HepG2 (cell line): ENCODE measurements around the gene LRRFIP2. TPM values are rescaled to one million over a fixed set of nuclear protein-coding genes. Genes with fewer than 3 reads are reported as not detected.

Experiments used
- ATAC-seq: fragments of 200-7000 bp; cut with Tn5 transposase; 3 replicates; pipeline ENCODE4 v1.9.1; 2020; ENCODE audit warnings: mild to moderate bottlenecking, moderate library complexity
- BruUV-seq: library from RNA; stranded (reverse); fragments of 400-500 nt; replicated peaks from 2 replicates; lab custom pipeline; 2021; lab: Mats Ljungman, UMichigan
- CTCF ChIA-PET: fragments of 300-600 bp; formaldehyde crosslinking; extraction: SDS; loops from one replicate; lab custom pipeline; 2021; ENCODE audit warnings: low total read pairs, inconsistent platforms, low intra/inter-chr PET ratio; lab: Yijun Ruan, JAX
- POLR2A ChIA-PET: fragments of 350-600 bp; sonication (Branson Sonifier 250); formaldehyde crosslinking; loops from one replicate; lab custom pipeline; 2020; ENCODE audit warnings: antibody characterized with exemption, inconsistent platforms; lab: Yijun Ruan, JAX
- DNase-seq: peaks from one replicate; pipeline ENCODE4 v3.0.0-alpha.2; 2015; ENCODE audit warnings: low spot score
- FAIRE-seq: peaks from 3 replicates; lab custom pipeline; 2011; peaks lifted over from hg19 to GRCh38; lab: Jason Lieb, UNC
- H2AFZ ChIP-seq: one replicate; pipeline ENCODE4 v1.6.1; 2011; ENCODE audit warnings: low read length, inconsistent platforms
- H3K27ac ChIP-seq: fragments of 300-600 bp; 3 replicates; pipeline ENCODE4 v1.8.0; 2011; ENCODE audit warnings: mixed run types, mild to moderate bottlenecking, mixed read lengths, low read length, inconsistent platforms; ENCODE audit not compliant: insufficient read depth; ENCODE audit errors: extremely low read length
- H3K27me3 ChIP-seq, 2 experiments: fragments of 200-600 bp in 1 of 2; 2 replicates in 1 of 2; 3 replicates in 1 of 2; pipeline versions ENCODE4 v1.6.0 to v1.8.0; 2011; ENCODE audit warnings: low read length in 2 of 2, mild to moderate bottlenecking in 2 of 2, moderate library complexity in 2 of 2, inconsistent platforms in 1 of 2; ENCODE audit not compliant: insufficient read depth in 2 of 2, control insufficient read depth in 1 of 2
- H3K36me3 ChIP-seq, 2 experiments: fragments of 200-600 bp in 1 of 2; replicated peaks in 1 of 2; 2 replicates in 1 of 2; 3 replicates in 1 of 2; pipeline versions ENCODE4 v1.5.1 to v1.8.0; 2011; ENCODE audit warnings: low read length in 2 of 2, inconsistent platforms in 1 of 2; ENCODE audit not compliant: insufficient read depth in 2 of 2, control insufficient read depth in 1 of 2
- H3K4me1 ChIP-seq: 2 replicates; pipeline ENCODE4 v1.5.1; 2012; ENCODE audit warnings: low read length, inconsistent platforms; ENCODE audit not compliant: insufficient read depth
- H3K4me2 ChIP-seq: 2 replicates; pipeline ENCODE4 v1.6.0; 2011; ENCODE audit warnings: low read depth, low read length, inconsistent platforms
- H3K4me3 ChIP-seq, 3 experiments: fragments of 200-600 bp in 1 of 3; sonication (generic), shearing (Covaris generic) in 1 of 3; replicated peaks in 1 of 3; 2 replicates each; pipeline ENCODE4 v1.5.1; 2011 to 2016; ENCODE audit warnings: low read length in 3 of 3, inconsistent platforms in 2 of 3, low read depth in 2 of 3, mild to moderate bottlenecking in 2 of 3, control low read depth in 1 of 3, mixed read lengths in 1 of 3; ENCODE audit not compliant: insufficient read depth in 1 of 3
- H3K79me2 ChIP-seq: one replicate; pipeline ENCODE4 v1.6.1; 2011; ENCODE audit warnings: low read length, inconsistent platforms; ENCODE audit not compliant: insufficient read depth
- H3K9ac ChIP-seq: 2 replicates; pipeline ENCODE4 v1.6.0; 2011; ENCODE audit warnings: mild to moderate bottlenecking, low read depth, low read length, inconsistent platforms; ENCODE audit not compliant: insufficient read depth
- H3K9me3 ChIP-seq: 2 replicates; pipeline ENCODE4 v1.5.1; 2012; ENCODE audit warnings: mild to moderate bottlenecking, low read length
- H4K20me1 ChIP-seq: 2 replicates; pipeline ENCODE4 v1.6.0; 2011; ENCODE audit warnings: inconsistent platforms, mild to moderate bottlenecking, low read length, moderate library complexity; ENCODE audit not compliant: insufficient read depth
- CEBPB ChIP-seq: IDR thresholded peaks from 2 replicates; pipeline ENCODE4 v1.6.1; 2011; ENCODE audit warnings: low read depth, low read length, improper control_type of control experiment, borderline replicate concordance
- CEBPG ChIP-seq: IDR thresholded peaks from 2 replicates; pipeline ENCODE4 v1.6.1; 2016
- ELF3 ChIP-seq: IDR thresholded peaks from 2 replicates; pipeline ENCODE4 v1.6.1; 2016; ENCODE audit warnings: missing genetic modification reagents, missing compliant biosample characterization
- USF2 ChIP-seq, 2 experiments: sonication (generic) in 1 of 2; formaldehyde crosslinking in 1 of 2; IDR thresholded peaks; 2 replicates each; pipeline versions ENCODE4 v1.5.1 to v1.6.1; 2011 to 2020; ENCODE audit warnings: borderline replicate concordance in 1 of 2, low read depth in 1 of 2, low read length in 1 of 2, mild to moderate bottlenecking in 1 of 2, missing genetic modification reagents in 1 of 2, moderate library complexity in 1 of 2
- ZNF510 ChIP-seq: sonication (generic); formaldehyde crosslinking; IDR thresholded peaks from 2 replicates; pipeline ENCODE4 v1.4.0; 2020; ENCODE audit warnings: low read depth, mild to moderate bottlenecking, missing genetic modification reagents
- ZNF605 ChIP-seq: sonication (generic); formaldehyde crosslinking; IDR thresholded peaks from 2 replicates; pipeline ENCODE4 v1.8.0; 2022; ENCODE audit warnings: mild to moderate bottlenecking, missing genetic modification reagents
- WGBS: methylation state at CpG from one replicate; pipeline ENCODE4 v1.1.6; 2017; ENCODE audit warnings: low lambda C conversion rate; 5-methylcytosine and 5-hydroxymethylcytosine counted together
- in situ Hi-C: cut with HindIII; loops from 2 replicates; pipeline ENCODE4 v1.10.0; 2017; ENCODE audit warnings: low pct_unique_long_range_greater_than_20kb; ENCODE audit not compliant: extremely low pct_ligation_motif_present
- intact Hi-C: fragments of 100-400 bp; cut with micrococcal nuclease; formaldehyde crosslinking; loops from one replicate; pipeline ENCODE4 v1.10.0; 2022; ENCODE audit not compliant: unreplicated experiment
- polyA plus RNA-seq, 8 experiments: library from polyadenylated mRNA; depleted of rRNA in 3 of 8; stranded (reverse) in 7 of 8; unstranded in 1 of 8; fragments of >200 nt; fragmentation: Illumina TruSeq in 4 of 8; extraction: Trizol in 4 of 8; gene quantifications; 2 replicates each; pipeline versions ENCODE4 v1.2.1 to v1.2.3, GENCODE V29; 2011 to 2016; ENCODE audit warnings: low read depth in 4 of 8, missing spikeins in 1 of 8, mixed read lengths in 1 of 8; ENCODE audit not compliant: insufficient read depth in 1 of 8
- total RNA-seq, 5 experiments: library from RNA; depleted of rRNA; stranded (reverse); fragments of >200 nt; fragmentation: Illumina TruSeq; extraction: Trizol; gene quantifications; 2 replicates each; pipeline ENCODE4 v1.2.3, GENCODE V29; 2016; ENCODE audit warnings: low read depth in 1 of 5

Gene LRRFIP2
- total and polyA plus RNA-seq, 2 of the 13 experiments (the other 11 are each of a cell fraction or from before 2014, with no cell fraction given): 13.5 to 32.2 TPM

- no peak overlapping the region for H3K4me2 ChIP-seq
- intact Hi-C loops (loop anchor here (1.0 to 5.0 kb wide), 2 partner anchors 188 to 233 kb away; no protein-coding TSS in a partner anchor), in situ Hi-C loops (loop anchor here (10.0 kb wide), 1 partner anchor 190 kb away; no protein-coding TSS in a partner anchor)
- H3K79me2 ChIP-seq: no peaks in the 10 kb centered on the region
- TF ChIP-seq USF2 (IDR thresholded peaks at IDR 0.05; ENCODE audit: low read depth, low read length) (no peak), USF2 (CRISPR knock-in tag; IDR thresholded peaks at IDR 0.05; ENCODE audit: borderline replicate concordance) (no peak), ELF3 (CRISPR knock-in tag) (no peak), CEBPG (CRISPR knock-in tag) (peak; percentile 53), ZNF605 (CRISPR knock-in tag) (peak; percentile 66), ZNF510 (CRISPR knock-in tag) (no peak), CEBPB (peak; percentile 87)
- CTCF ChIA-PET: interaction anchor here (1.8 kb wide), 1 partner anchor 188 kb away, joined by 5 read pairs; no protein-coding TSS in a partner anchor
- H2AFZ ChIP-seq: no peak overlapping the region
- DNase-seq (no peak), FAIRE-seq (no peak), ATAC-seq (no peak)
- H3K27me3 ChIP-seq: no peaks in the 10 kb centered on the region
- no peak overlapping the region for H3K9ac ChIP-seq
- H3K9me3 ChIP-seq: 0 out of 2 replicates have a peak, but pooled peaks cover 4% of the 10 kb centered on the region
- H3K4me1 ChIP-seq: no peaks in the 10 kb centered on the region
- no peak overlapping the region for H3K27ac ChIP-seq
- WGBS: over 99% methylated on average over 3 of the region's 3 CpGs
- H3K4me3 ChIP-seq: no peak overlapping the region
- BruUV-seq: no TSS peak
- no peaks in the 10 kb centered on the region for H4K20me1 ChIP-seq
- peaks cover 34 to 76% of the 10 kb centered on the region in 2 experiments for H3K36me3 ChIP-seq
- POLR2A ChIA-PET: interaction anchor here (1.9 kb wide), 1 partner anchor 32 kb away, joined by 7 read pairs; the partner anchor contains the start of genes EPM2AIP1 and MLH1
Measured at GRCh38 chr3:37024820-37025405, 149.5 kb downstream of the LRRFIP2 start.
